ENCODE data around the gene SLC47A2.

DNA sequence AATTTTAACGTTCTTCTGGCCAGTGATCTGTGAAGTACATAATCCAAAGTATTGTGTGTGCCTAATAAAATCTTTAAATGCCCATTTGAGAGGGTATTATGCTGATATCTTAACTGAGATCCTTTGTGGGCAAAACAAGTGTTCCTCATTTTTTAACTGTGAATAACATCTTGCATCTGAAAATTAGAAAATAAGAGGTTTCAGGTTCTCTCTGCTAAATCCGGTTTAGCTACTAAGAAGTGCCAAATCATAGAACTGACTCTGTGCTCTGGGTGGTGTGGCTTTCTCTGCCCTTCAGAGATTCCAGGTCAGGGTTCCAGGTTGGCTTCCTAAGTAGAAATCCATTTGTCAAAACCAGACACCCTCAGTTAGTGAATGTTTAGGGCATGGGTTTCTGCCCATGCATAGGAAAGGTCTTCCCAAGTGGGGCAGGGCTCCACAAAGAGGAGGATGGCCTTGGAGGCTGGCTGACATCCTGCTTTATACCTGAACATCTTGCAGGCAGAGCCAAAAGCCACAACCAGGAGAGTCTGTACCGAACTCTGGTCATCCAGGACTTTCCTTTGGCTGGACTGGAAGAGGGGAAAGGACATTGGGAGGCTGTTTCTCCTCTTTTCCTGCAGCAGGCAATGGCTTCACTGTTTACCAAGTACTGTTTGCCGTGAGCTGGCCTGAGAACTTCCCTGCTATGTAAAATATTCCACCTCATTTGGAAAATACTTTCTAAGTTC is 59.4 kb downstream of the SLC47A2 start:
- TF ChIP-seq, protein P1, sequence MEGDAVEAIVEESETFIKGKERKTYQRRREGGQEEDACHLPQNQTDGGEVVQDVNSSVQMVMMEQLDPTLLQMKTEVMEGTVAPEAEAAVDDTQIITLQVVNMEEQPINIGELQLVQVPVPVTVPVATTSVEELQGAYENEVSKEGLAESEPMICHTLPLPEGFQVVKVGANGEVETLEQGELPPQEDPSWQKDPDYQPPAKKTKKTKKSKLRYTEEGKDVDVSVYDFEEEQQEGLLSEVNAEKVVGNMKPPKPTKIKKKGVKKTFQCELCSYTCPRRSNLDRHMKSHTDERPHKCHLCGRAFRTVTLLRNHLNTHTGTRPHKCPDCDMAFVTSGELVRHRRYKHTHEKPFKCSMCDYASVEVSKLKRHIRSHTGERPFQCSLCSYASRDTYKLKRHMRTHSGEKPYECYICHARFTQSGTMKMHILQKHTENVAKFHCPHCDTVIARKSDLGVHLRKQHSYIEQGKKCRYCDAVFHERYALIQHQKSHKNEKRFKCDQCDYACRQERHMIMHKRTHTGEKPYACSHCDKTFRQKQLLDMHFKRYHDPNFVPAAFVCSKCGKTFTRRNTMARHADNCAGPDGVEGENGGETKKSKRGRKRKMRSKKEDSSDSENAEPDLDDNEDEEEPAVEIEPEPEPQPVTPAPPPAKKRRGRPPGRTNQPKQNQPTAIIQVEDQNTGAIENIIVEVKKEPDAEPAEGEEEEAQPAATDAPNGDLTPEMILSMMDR (IDR thresholded peaks at IDR 0.05): no peak
- no peak for TF ChIP-seq ZFX (IDR thresholded peaks at IDR 0.05; ENCODE audit: borderline replicate concordance)
